Measurements from ENCODE around the gene ZSWIM6.

DNA sequence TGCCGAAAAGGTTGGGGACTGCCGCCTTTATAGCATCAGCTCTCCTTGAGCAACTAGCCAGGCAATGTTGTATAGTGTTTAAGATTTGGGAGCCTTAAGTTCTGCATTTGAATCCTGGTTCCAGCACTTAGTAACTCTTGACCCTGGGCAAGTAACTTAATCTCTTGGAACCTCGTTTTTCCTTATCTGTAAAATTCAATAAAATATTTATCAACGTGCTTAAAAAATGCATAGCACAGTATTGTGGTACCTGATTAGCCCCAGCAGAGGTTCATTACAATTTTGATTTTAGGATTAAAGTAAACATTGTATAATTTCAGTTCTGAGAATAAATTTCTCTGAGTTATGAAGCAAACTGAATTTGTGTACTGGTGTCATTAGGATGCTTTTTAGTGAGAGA lies 66.4 kb downstream of the ZSWIM6 start:
- TF ChIP-seq CTCF (IDR thresholded peaks at IDR 0.05) (no peak), POLR2A (IDR thresholded peaks at IDR 0.05) (no peak)

All from stomach (tissue), 4 donors.